G401 (cell line): ENCODE data around the gene CATSPERD. TPM values are rescaled to one million over a fixed set of nuclear protein-coding genes. Genes with fewer than 3 reads are reported as not detected.
"Not testable (repeated sequence)": the region's sequence is repeated elsewhere in the genome, so short reads cannot be mapped to it uniquely, and the experiment has no call there.

Source experiments
- DNase-seq: peaks from one replicate; pipeline ENCODE4 v3.0.0-alpha.2; 2015; ENCODE audit warnings: low spot score
- in situ Hi-C: cut with HindIII; loops from 2 replicates; pipeline ENCODE4 v1.10.0; 2016; ENCODE audit warnings: low sequenced_read_pairs, mixed read lengths
- total RNA-seq: library from RNA; depleted of rRNA; stranded (reverse); fragments of >200 nt; shearing (Covaris generic); gene quantifications from 2 replicates; pipeline ENCODE4 v1.2.3, GENCODE V29; 2014

The CATSPERD gene
- total RNA-seq, 1 experiment from 2014 or later: not detected

DNA sequence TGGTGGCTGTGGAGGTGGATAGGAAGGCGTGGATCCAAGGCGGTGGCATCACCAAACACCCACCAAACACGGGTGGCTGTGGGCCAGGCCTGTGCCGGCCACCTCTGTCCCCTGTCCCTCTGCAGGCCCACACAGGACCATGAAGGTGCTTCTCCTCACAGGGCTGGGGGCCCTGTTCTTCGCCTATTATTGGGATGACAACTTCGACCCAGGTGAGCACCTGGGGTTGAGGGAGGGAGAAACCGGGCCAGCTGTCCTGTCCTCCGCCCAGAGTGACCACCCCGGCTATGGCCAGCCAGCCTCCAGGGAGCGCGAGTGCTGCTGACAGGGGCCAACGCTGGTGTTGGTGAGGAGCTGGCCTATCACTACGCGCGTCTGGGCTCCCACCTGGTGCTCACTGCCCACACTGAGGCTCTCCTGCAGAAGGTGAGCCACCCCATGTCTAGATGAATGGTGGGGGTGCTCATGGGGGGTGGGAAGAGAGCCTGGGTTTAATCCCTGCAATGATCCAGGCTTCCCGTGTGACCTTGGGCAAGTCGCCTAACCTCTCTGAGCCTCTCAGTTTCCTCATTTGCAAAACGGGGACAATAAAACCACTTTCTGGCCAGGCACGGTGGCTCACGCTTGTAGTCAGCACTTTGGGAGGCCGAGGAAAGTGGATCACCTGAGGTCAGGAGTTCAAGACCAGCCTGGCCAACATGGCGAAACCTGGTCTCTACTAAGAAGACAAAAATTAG, 35.6 kb upstream of the CATSPERD start:
- in situ Hi-C loops: no loop called here
- no peak for DNase-seq

DNA sequence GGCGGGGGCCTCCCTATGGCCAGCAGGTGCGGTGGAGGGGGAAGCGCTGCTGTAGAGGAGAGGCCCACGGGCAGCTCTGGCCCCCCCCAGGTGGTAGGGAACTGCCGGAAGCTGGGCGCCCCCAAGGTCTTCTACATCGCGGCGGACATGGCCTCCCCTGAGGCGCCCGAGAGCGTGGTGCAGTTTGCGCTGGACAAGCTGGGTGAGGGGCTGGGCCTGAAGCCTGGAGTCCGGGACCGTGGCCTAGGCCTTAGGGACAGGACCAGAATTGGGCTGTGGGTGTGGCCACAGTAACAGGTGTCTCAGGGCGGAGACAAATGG, 34.2 kb upstream of the CATSPERD start:
- DNase-seq: no peak
- in situ Hi-C loops: no loop called here

DNA sequence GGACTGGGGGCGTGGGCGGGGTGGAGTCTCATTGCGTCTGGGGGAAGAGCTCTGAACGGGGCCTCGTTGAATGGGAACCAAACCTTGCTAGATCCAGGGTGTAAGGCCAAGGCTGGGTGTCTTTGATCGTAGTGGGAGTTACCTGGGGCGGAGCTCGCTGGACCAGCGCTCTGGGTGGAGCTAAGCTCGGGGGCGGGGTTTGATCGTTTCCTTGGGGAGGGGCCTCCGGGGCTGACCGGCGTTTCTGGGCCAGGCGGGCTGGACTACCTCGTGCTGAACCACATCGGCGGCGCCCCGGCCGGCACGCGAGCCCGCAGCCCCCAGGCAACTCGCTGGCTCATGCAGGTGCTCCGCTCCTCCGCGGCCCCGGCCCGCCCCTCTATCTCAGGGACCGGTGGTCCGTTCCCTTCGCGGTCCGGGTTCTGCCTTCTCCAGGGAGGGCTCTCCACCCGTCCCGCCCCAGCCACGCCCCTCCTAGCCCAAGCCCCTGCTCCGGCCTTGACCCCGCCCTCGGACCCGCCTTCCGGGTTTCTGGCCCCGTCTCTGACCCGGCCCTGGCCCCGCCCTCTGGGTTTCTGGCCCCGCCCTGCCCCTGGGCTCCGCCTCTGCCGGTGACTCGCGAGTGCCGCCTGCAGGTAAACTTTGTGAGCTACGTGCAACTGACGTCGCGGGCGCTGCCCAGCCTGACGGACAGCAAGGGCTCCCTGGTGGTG, 33.6 kb upstream of the CATSPERD start:
- DNase-seq: peak; percentile 86
- in situ Hi-C loops: no loop called here

DNA sequence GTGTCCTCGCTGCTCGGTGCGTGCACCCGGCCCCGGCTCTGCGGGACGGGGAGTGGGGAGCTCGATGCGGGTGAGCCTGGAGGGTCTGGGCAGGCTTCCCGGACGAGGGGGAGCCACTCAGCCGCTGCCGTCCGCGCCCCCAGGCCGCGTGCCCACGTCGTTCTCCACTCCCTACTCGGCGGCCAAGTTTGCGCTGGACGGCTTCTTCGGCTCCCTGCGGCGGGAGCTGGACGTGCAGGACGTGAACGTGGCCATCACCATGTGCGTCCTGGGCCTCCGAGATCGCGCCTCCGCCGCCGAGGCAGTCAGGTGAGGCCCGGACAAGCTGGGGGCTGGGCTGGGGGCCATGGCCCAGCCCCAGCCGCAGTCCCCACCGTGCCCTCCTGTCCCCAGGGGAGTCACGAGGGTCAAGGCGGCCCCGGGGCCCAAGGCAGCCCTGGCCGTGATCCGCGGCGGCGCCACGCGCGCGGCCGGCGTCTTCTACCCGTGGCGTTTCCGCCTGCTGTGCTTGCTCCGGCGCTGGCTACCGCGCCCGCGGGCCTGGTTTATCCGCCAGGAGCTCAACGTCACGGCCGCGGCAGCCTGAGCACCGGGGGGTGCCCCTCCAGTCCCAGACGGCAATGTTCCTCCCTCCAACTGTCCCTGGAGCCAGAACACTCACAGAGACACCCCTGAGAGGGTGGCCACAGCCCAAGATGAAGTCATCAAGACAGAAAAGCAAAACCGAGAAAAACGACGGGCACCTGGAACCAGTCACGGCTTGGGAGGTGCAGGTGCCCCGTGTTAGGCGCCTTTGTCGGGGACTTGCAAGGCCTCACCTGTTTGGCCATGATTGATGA, 32.9 kb upstream of the CATSPERD start:
- in situ Hi-C loops: no loop called here
- no peak for DNase-seq

DNA sequence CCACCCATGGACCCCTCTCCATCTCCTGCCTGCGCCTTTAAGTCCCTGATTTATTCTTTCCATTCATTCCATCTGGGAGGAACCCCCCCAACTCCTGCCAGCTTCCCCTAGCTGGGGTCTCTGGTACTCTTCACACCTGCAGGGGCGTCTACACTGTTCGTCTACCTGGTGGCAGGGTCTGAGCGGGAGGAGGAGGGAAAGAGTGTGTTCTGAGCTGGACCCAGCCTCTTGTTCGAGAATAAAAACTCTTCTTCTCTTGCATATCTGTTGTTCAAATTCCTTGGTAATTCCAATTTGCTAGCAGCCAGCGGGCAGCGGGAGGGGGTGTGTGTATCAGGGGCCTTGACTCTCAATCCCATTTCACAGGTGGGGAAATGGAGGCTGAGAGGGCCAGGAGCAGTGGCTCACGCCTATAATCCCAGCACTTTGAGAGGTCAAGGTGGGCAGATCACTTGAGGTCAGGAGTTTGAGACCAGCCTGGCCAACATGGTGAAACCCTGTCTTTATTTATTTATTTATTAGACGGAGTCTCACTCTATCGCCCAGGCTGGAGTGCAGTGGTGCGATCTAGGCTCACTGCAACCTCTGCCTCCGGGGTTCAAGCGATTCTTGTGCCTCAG, 32.1 kb upstream of the CATSPERD start:
- in situ Hi-C loops, DNase-seq: not testable (repeated sequence)

DNA sequence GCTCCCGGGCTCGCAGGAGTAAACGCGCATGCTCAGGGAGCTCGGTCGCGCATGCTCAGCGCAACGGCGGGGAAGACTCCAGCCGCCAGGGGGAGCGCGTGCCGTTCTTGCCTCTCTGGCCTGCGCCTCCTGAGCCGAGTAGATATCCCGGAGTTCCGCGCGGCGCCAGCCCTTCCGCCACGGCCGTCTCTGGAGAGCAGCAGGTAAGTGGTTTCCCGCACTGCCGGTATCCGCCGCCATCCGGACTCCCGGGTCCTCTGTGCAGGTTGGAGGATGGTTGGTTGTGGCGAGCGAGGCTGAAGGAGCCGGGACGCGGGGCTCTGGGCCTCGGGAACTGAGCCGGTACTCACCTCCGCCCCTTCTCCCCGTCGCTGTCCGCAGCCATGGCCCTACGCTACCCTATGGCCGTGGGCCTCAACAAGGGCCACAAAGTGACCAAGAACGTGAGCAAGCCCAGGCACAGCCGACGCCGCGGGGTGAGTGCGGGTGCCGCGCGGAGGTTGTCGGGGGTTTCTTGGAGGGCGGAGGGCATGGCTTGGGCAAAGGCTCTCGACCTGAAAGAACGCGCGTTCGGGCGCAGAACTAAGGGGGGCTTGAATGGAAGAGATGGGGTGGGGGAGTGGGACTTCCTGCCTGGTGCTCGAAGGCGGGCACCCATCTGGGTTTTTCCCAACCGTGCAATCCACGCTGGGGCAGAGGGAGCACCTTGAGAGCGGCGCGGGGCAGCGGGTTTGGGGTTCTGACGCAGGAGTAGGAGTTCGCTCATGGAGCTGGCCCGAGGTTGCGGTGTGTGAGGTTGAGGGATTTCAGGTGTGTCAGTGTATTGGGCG, 30.1 kb upstream of the CATSPERD start, which contains the start of gene RPL36:
RPL36 (plus strand) TSS at position 171 of the 830 bp plus-strand sequence; CDS start at position 384, 213 bp downstream.
- DNase-seq: peak; percentile 93
- in situ Hi-C loops: no loop called here

DNA sequence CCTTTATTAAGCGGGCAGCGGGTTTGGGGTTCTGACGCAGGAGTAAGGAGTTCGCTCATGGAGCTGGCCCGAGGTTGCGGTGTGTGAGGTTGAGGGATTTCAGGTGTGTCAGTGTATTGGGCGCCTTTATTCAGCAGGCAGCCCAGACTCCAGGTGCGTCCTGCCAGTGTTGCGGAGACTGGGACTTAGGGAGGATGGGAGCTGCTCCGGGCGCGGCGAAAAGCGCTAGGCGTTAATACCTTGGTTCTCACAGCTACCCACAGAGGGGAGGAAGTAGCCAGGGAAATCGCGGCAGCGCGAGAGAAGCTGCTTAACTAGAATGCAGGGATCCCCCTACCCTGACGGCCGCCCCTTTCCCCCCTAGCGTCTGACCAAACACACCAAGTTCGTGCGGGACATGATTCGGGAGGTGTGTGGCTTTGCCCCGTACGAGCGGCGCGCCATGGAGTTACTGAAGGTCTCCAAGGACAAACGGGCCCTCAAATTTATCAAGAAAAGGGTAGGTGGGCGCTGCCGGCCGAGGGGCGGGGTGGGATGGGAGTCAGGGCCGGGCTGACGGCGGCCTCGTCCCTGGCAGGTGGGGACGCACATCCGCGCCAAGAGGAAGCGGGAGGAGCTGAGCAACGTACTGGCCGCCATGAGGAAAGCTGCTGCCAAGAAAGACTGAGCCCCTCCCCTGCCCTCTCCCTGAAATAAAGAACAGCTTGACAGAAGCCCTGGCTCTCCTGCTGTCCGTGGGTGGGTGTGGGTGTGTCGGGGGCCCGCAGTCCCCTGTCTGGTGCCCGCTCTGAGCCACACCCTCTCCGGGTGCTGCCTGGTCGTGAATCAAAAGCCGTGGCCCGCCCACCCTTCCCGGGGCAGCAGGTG, 29.2 kb upstream of the CATSPERD start:
- in situ Hi-C loops: no loop called here
- DNase-seq: peak; percentile 46

DNA sequence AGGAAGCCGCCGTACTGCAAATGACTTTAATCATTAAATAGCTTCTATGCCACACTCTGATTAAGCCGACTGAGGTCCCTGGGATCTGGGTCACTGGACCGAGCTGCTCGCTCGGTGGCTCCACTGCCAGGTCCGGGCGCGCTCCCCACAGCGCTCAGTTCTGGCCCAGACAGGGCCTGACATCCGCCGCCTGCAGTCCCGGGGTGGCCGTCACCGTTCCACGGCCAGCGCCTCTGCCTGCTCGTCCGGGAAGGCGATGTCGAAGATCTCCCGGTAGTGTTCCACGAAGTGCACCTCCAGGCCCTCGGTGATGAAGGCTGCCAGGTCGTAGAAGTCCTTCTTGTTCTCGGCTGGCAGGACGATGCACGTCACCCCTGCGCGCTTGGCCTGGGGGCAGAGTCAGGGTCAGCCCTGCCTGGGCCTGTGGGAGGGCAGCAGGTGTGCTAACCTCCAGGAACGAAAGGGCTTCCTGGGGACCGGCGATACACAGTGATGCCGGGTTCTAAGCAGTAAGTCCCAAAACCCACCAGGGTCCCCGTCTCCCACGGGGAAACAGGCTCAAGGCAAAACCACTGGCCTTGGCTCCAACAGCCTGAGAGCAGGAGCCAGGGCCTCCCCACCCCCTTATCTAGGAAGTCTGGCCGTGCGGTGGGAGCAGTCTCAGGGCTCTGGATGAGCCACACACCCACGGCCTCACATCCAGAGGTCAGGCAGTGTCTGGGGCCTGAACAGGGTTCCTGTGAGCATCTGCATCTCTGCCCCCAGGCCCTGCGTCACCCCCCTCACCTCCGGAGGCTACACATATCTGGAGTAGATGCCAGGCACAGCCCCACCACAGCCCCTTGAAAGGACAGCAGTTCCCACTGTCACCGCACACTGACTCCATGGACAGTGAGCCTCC, 28.4 kb upstream of the CATSPERD start:
- DNase-seq: peak; percentile 46
- in situ Hi-C loops: no loop called here

DNA sequence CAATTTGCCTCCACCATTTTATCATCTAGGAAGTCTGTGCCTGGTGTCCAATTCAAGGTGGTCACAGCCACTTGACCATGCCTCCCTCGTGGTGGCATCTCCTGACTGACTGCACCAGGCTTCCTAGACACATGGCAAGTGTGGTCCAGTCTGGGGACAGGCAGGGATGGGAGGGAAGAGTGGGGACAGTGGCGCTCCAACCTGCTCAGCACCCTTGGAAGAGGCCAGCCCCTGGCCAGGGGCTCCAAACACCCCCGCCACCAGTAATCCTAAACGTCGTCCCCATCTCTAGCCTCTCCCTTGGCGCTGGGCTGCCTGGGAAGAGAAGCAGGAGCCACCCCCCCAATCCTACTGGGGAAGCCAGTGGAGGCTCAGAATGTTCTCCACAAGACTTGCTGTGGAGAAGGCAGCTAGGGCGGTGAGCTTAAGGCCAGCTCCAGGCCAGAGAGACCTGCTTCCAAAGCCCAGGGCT, 27.7 kb upstream of the CATSPERD start:
- in situ Hi-C loops: no loop called here
- no peak for DNase-seq

DNA sequence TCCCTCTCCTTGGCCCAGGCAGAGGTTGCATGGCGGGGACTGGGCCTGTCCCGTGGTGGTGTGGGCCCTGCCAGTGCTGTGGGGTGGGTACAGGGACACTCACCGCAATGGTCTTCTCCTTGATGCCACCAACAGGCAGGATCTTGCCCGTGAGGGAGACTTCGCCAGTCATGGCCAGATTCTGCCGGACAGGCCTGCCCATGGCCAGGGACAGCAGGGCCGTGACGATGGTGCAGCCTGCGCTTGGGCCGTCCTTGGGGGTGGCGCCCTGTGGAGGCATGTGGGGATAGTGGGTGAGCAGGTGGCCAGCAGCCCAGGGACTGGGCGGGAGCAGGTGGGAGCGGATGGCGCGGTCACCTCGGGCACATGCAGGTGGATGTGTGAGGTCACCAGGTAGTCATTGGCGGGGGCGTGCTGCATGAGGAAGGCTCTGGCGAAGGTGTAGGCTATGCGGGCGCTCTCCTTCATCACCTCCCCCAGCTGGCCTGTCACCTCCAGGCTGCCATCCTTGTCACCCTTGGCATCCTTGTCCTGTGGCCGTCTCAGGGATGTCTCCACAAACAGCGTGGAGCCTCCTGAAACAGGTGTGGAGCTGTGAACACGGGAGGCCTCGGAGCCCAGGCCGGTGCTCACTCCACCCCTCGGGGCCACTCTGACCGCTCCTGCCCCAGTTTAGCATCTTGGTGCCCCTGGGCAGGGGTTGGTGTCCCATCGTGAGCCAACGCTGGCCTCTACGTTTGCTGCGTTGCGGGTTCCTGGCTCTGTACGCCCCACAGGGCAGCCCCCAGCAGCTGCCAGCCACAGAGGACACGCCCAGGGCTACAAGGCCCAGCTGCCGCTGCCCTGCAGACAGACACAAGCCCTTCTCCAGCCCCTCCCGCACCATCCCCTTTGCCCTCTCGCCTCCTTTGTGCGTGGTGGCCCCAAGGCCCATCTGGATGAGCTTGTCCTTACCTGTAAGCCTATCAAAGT, 27.0 kb upstream of the CATSPERD start:
- in situ Hi-C loops: no loop called here
- no peak for DNase-seq

DNA sequence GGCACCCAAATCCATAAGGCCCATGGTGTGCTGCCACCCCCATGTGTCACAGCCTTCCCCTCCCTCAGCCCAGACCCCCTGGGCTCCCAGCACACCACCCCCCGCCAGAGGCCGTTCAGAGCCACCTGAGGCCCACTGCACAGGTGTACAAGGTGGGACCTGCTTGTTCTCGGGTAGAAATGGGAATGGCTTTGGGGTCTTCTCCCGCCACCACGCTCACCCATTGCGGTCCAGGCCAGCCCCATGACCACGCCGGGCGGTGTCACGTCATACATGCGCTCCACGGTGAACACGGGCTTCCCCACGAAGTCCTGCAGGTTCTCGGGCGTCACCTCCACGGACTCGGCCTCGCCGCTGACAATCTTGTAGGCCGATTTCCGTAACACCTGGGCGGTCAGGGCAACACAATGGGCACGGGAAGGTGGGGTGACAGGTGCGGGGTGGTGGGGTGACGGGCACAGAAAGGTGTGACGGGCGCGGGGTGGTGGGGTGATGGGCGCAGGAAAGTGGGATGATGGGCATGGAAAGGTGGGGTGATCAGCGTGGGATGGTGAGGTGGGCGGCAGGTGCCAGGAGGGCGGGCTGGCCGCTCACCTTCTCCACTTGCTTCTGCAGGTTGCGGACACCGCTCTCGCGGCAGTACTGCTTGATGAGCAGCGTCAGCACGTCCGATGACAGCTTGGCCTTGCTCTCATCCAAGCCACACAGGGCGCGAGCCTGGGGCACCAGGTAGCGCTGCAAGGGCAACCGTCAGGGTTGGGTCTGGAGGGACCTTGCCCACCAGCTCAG, 26.1 kb upstream of the CATSPERD start:
- DNase-seq: no peak
- in situ Hi-C loops: no loop called here

DNA sequence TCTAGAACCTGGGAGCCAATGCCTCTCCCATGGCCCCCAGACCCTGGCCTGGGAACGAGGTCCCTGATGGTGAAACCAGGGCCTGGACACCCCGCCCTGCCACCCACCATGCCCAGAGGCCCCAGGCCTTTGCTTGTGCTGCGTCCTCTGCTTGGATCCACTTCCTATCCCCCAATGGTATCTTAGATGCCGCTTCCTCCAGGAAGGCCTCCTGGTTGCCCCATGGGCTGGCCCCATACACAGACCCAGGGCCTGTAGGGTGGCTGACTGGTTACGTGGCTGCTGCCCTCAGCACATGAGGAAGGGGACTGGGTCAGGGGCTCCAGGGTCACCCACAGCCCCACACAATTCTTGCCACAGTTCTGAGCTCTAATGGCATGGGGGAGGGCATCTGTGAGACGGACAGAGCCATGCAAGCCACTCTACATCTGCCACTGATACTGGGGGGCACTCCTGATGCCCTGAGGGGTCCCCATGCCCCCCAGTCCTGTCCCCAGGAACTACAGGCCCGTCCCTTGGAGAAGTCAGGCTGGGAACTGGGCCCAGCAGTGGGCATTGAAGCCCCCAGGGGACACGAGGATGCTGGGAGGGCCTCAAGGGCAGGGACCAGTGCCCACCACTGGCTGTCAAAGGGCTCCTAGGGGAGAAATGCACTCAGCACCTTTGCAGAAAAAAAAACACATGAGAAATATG, 25.3 kb upstream of the CATSPERD start:
- DNase-seq: no peak
- in situ Hi-C loops: no loop called here

DNA sequence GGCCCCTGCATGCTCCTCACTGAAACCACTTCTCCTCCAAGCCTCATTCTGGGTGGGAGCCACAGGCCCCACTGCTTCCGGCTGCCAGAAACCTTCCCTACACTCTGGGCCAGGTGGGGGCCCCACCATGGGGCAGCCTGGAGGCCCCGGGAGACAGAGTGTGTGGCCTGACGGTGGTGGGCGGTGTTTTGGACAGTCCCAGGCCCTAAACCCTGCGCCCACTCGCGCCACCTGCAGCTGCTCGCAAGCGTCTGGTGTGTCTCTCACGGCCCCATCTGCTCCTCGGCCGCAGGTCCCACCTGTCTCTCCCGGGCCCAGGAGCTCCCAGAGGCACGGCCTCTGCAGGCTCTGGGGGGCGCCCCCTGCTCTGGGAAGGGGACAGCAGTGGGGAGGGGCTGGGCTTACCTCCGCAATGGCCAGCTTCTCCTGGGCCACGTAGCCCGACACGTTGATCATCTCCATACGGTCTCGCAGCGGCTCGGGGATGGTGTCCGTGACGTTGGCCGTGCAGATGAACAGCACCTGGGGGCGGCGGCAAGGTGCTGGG, 24.7 kb upstream of the CATSPERD start:
- in situ Hi-C loops: no loop called here
- no peak for DNase-seq
